ENCODE results near the gene PRKACG. TPM values are rescaled to one million over a fixed set of nuclear protein-coding genes. Genes with fewer than 3 reads are reported as not detected.
"Not testable (repeated sequence)": the region's sequence is repeated elsewhere in the genome, so short reads cannot be mapped to it uniquely, and the experiment has no call there.

PRKACG gene
- polyA plus RNA-seq (ENCODE audit: insufficient read length): not detected

DNA sequence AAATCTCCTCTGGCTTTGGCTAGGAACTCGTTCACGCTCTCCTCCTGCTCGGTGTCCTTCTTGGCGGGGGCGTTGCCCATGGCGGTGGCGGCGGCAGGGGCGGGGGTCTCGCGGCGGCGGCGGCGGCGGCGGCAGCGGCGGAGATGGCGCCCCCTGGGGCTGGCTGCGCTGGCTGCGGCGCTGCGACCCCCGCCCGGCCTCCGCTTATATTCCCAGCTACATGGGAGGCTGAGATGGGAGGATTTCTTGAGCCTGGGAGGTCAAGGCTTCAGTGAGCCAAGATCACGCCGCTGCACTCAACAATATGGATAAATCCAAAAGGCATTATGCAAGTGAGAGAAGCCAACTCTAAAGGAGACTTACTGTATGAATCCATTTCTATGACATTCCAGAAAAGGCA, at the start of gene PRKACG:
PRKACG (minus strand) TSS at position 101 of the 400 bp plus-strand sequence; CDS start at position 80, 21 bp downstream.
- DNase-seq: no peak

DNA sequence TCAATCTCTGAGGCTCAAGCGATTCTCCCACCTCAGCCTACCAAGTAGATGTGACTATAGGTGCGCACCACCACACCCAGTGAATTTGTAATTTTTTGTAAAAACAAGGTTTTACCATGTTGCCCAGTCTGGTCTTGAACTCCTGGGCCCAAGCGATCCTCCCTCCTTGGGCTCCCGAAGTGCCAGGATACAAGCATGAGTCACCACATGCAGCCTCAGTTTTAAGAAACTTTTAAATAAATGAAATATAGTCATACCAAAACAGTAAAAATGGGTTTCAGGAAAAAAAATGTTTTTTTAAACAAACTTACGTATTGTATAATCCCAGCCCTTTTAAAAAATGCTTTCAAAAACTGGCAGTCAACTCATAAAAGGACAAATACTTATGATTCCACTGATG, 48.3 kb upstream of the PRKACG start:
- no peak for DNase-seq

DNA sequence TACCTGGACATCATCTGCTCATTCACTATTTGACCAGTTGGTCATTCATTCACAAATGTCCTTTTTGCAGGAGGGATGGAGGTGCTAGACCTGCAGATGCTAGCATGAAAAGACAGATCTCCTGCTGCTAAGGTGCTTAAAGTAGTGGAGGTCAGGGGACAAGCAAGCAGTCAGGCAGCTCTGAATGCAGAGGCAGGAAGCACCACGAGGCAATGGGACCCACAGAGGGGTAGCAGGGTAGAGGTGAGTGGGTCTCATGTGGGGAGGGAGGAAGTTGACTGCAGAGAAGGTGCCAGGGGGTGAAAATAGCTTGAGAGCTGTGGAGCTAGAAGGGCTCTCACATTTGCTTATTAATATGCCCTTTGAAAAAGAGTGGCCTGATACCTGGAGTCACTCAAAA, 46.9 kb upstream of the PRKACG start:
- DNase-seq: no peak

DNA sequence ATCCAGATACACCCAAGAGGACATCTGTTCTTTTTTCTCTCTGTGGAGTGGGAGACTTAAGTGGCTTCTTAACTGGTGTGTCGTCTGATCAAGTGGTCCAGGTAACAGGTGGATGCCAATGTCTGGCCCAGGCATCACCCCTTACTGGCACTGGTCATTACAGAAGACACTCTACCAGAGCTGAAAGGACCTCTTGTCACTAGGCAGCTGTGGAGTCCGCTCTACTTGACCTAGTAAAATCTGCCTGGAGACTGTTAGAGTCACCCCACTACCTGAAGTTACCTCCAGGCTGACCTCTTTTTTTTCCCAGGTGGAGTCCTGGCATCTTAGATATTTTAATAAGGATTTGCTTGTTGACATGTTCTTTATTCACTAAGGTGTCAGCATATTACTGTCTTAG, 44.2 kb upstream of the PRKACG start:
- no peak for DNase-seq

DNA sequence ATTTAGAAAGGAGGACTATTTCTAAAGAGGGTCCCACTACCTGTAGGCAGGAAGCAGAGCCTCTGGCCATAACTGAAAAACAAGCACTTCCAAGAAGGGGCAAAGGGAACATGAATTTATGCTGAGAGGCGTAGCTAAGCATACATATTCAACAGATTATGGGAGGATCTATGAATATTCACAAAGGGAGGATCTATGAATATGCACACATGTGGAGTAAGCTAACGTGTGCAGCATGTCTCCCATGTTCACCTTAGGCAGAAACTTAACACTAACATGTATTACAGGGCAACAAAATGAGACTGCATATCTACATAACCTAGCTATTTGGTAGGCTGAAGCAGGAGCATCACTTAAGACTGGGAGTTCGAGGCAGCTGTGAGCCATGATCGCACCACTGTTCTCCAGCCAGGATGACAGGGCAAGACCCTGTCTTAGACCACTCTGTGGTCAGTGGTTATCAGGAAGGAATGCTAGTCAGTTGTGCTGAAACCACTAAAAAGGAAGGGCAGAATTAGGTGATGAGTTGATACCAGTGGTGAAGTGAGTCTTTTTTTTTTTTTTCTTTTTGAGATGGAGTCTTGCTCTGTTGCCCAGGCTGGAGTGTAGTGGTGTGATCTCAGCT, 42.4 kb upstream of the PRKACG start:
- no peak for DNase-seq

DNA sequence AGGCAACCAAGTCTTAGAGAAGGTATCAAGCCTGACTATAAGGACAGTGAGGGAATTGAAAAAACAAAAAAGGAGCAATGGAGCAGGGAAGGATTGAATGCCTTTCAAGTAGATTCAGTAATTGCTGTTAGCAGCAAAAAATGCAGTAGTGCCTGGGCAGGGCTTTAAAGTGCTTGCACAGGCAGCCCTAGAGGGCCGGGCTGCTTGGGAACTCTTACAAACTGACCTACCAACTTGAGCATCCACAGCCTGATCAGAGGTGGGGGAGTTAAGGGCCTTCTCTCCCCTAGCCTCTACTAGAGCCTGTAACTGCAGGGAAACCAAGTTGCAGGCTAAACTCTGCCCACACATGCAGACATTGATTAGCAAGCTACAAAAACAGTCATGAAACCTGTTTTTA, 41.1 kb upstream of the PRKACG start:
- no peak for DNase-seq

DNA sequence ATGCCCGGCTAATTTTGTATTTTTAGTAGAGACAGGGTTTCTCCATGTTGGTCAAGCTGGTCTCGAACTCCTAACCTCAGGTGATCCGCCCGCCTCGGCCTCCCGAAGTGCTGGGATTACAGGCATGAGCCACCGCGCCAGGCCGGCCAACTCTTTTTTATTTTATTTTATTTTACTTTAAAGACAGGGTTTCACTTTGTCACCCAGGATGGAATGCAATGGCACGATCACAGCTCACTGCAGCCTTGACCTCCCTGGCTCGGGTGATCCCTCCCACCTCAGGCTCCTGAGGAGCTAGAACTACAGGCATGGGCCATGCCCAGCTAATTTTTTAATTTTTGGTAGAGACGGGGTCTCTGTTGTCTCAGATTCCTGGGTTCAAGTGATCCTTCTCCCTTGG, 37.0 kb upstream of the PRKACG start:
- DNase-seq: not testable (repeated sequence)

DNA sequence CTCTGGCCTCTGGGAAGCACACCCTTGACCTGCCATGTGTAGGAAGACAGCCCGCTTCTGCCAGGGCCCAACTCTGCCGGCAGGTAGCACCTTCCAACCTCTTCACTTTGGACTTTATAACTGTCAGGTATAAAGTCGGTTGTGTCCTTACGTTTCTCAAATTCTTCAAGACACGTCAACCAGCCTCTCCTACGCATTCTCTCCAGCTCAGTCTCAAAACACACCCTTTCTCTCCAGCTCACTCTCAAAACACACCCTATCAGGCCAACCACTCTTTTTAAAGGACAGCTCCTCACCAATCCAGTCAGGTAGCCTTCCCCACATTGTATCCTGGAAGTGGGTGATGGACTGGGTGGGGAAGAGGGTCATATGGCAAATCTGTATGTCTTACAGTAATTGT, 35.2 kb upstream of the PRKACG start:
- no peak for DNase-seq

DNA sequence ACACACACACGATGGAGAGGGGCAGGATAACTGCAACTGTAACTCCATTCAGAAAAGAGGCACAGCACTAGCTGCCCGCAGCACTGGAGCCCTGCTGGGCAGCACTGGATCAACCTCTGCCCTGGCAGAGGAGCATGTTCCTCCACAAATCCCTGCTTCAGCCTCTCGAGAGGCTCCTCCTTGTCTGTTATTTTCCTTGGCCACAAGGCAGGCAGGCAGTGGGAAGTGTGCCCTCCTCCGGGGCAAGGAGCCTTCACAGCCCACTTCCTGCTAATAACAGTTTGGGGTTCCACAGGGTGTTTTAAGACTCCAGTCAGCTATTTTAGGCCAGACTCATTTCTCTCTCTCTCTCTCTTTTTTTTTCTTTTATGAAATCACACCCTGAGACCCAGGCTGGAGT, 33.5 kb upstream of the PRKACG start:
- DNase-seq: no peak

DNA sequence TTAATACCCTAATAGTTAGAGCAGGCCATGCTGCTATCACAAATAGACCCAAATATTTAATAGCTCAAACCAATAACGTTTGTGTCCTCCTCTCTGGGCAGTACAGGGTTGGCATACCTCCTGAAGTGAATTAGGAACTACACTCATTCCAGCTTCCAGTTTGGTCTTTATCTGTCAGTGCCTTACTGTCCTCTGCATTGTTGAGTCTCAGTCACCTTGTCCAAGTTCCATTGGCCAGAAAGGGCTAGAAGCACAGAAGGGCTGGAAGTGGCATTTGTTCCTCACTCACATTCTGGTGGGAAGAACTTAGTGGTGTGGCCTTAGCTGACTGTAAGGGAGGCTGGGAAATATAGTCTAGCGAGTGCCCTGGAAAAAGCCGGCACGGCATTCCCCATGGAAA, 32.8 kb upstream of the PRKACG start:
- DNase-seq: no peak

DNA sequence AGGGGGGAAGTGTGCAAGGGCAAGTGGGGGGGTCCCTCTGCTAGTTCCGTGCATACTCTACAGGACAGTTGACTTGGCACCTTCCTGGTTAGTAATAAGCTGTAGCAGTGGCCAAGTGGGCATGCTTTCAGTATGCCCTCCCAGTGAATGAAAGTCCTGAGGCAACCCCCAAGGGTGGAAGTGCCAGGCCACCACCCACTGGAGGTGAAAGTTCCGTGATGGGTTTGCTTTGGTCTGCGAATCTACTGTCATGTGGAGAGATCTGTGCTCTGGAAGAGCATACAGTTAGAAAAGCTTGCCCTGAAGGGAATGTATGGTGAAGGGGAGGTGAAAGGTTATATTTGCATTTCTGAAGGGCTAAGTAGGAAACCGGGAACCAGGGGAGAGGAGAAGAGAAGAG, 31.9 kb upstream of the PRKACG start:
- DNase-seq: no peak

DNA sequence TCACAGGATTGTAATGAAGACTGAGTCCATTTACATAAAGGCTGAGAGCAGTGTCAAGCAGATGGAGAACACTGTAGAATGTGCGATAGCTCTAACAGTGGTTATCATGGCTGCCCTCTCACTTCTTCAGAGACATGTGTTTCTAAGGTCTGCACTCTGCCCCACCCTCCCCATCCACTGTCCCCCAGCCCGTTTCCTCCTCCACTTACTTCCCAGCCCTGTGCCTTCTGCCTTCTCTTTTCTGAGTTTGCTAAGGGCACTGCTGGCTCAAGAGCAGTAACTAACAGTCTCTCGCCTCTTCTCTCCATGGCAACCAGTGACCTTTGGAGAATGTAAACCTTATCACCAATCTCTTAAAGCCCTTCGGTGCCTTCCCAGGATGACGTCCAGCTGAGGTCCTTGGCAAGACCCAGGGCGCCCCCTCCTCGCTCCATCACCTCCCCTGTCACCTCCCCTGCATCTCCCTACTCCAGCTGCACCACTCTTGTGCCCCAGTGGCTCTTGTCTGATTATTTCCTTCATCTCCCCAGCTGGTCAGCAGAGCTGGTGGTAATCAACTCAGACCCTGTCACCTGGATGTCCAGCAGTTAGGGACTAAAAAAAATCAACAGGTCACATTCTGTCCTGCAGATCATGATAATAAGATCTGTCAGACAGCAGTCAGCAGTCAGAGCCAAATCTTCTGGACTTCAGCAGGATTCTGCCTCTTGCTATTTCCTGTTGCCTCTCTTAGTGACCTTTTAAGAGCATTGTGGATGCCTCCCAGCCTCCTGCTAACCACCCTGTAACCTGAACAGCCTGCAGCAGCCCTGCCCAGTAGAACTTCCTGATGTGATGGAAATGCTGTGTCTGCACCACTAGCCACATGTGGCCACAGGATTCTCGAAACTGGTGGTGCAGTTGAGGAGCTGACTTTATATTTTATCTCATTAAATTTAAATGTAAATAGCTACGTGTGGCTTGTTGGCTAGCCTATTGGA, 30.6 kb upstream of the PRKACG start:
- DNase-seq: no peak

DNA sequence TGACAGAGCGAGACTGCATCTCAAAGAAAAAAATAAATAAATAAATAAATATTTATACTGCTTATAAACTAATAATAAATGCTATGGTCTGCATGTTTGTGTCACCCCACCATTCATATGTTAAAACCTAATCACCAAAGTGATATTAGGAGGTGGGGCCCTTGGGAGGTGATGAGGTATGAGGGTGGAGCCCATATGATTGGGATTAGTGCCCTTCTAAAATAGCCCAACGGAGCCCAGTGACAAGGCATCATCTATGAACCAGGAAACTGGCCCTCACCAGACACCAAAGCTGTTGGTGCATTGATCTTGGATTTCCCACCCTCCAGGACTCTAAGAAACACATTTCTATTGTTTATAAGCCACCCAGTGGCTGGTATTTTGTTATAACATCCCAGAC, 26.7 kb upstream of the PRKACG start:
- no peak for DNase-seq

DNA sequence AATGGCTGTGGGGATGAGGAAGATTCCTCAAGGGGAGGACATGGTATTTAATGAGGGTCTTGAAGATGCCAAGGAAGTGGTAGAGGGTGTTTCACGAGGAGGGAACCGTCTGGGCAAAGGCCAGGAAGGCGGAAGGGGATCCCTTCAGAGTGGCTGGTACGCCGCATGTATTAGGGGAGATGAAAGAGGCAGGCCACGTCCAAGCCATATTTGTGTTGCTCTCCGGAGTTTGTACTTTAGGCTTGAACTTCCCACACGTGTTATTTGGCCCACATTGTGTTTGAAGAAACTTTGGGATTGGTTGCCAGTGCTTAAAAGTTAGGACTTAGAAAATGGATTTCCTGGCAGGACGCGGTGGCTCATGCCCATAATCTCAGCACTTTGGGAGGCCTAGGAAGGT, 22.9 kb upstream of the PRKACG start:
- DNase-seq: no peak

DNA sequence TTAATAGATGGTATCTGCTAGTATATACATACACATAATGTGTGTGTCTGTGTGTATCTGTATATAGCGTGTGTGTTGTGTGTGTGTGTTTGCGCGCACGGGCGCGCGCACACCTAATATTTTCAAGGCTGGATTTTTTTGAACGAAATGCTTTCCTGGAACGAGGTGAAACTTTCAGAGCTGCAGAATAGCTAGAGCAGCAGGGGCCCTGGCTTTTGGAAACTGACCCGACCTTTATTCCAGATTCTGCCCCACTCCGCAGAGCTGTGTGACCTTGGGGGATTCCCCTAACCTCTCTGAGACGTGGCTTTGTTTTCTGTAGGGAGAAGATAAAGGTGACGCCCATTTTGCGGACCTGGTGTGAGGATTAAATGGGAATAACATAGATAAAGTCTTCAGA, 22.4 kb upstream of the PRKACG start:
- no peak for DNase-seq

DNA sequence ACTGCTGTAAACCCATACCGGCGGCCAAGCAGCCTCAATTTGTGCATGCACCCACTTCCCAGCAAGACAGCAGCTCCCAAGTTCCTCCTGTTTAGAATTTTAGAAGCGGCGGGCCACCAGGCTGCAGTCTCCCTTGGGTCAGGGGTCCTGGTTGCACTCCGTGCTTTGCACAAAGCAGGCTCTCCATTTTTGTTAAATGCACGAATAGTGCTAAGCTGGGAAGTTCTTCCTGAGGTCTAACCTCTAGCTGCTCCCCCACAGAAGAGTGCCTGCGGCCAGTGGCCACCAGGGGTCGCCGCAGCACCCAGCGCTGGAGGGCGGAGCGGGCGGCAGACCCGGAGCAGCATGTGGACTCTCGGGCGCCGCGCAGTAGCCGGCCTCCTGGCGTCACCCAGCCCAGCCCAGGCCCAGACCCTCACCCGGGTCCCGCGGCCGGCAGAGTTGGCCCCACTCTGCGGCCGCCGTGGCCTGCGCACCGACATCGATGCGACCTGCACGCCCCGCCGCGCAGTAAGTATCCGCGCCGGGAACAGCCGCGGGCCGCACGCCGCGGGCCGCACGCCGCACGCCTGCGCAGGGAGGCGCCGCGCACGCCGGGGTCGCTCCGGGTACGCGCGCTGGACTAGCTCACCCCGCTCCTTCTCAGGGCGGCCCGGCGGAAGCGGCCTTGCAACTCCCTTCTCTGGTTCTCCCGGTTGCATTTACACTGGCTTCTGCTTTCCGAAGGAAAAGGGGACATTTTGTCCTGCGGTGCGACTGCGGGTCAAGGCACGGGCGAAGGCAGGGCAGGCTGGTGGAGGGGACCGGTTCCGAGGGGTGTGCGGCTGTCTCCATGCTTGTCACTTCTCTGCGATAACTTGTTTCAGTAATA, 21.8 kb upstream of the PRKACG start, which contains the start of gene FXN:
FXN (plus strand) TSS at position 315 of the 871 bp plus-strand sequence; CDS start at position 346, 31 bp downstream.
- peak; percentile 91 for DNase-seq

DNA sequence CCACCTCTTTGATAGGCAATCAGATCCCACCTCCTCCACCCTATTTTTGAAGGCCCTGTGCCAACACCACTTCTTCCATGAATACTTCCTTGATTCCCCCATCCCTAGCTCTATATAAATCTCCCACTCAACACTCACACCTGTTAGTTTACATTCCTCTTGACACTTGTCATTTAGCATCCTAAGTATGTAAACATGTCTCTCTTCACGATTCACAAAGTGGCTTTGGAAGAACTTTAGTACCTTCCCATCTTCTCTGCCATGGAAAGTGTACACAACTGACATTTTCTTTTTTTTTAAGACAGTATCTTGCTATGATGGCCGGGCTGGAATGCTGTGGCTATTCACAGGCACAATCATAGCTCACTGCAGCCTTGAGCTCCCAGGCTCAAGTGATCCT, 20.2 kb upstream of the PRKACG start:
- DNase-seq: no peak

DNA sequence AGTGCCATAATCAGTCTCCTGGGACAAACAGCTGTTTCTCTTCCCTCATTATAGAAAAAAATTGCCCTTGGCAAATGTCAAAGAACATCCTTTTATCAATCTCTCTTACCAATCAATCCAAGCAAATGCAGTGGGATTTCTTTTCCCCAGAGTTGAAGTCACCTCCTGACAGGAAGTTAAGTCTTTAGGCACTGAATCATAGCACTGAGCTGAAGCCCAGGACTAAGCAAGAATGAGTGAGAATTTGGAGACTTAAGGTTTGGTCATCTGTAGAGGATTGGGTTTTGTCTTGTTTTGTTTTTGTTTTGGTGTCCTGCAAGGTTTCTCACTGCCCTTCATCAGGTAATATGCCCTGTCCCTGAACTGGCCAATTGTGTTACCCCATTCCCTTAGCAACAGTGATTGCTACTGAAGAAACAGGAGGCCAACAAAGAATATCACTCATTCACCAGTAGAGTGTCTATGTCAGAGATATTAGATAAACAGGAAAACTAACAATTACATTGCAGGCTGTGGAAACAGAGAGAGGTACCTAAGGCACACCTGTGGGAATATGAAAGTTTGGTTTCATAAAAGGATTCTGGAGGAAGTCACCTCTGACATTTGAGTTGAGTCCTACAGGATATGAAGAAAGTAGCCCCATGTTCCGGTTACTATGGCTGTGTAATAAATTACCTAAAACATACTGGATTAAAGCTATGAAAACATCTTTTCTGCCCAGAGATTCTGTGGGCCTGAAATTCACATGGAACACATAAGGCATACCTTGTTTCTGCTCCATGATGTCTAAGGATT, 17.1 kb upstream of the PRKACG start:
- no peak for DNase-seq

DNA sequence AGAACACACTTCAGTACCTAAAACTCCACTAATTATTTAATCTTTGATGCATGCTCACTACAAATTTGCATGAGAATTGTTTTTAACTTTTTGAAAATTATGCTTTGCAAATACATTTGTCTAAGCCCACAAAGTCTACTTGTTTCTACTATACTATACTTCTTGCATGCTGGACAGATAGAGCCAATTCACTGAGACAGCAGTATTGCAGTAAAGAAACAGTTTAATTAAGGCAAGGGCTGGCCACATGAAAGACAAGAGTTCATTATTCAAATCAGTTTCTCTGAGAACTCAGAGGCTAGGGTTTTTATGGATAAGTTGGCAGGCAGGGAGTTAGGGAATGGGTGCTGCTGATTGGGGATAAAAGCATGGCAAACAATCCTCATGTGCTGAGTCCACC, 15.6 kb upstream of the PRKACG start:
- DNase-seq: no peak

DNA sequence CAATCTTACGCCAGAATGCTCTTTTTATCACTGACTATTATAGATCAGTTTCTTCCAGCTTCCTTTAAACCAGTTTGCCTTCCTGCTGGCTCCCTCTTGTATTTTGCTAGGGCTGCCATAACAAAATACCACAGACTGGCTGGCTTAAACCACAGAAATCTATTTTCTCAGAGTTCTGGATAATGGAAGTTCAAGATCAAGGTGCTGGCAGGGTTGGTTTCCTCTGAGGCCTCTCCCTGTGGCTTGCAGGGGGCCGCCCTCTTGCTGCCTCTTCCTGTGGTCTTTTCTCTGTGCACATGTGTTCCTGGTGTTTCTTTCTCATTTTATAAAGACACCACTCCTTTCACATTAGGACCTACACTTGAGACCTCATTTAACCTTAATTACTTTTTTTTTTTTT, 14.8 kb upstream of the PRKACG start:
- DNase-seq: no peak

DNA sequence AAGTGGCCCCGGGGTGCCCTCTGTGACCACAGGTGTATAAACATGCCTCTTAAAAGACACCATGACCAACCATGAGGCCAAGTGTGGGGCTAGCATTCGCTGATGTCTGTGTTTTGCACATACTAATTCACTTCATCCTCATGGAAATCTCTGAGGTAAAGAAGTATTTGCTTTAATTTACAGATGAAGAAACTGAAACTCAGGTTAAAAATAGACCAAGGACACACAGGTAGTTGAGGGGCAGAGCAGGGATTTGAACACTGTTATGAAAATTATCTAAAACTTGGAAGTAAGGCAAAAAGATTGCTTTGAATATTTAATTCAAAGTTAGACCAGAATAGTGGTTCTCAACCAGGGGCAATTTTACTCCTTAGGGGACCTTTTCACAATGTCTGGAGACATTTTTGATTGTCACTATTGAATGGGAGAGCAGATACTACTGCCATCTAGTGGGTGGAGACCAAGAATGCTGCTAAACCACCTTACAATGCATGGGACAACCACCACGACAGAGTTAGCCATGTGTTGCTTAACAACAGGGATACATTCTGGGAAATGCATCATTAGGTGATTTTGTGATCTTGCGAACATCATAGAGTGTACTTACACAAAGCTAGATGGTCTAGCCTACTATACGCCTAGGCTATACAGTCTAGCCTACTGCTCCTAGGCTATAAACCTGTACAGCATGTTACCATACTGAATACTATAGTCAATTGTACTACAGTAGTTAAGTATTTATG, 13.6 kb upstream of the PRKACG start:
- no peak for DNase-seq

Data from hindlimb muscle (tissue), 1 donor.